AG10803 (cell line): ENCODE data around the gene FMN2.

Experiments used
- DNase-seq: peaks from one replicate; pipeline ENCODE4 v3.0.0; 2010; ENCODE audit warnings: low read depth
- H3K4me3 ChIP-seq: 2 replicates; pipeline ENCODE4 v1.5.1; 2011; ENCODE audit warnings: mild to moderate bottlenecking, low read length, control low read depth
- CTCF ChIP-seq: conservative IDR thresholded peaks from 2 replicates; pipeline ENCODE4 v1.5.1; 2011; ENCODE audit warnings: mild to moderate bottlenecking, low read length, control low read depth, inconsistent platforms

The FMN2 gene

DNA sequence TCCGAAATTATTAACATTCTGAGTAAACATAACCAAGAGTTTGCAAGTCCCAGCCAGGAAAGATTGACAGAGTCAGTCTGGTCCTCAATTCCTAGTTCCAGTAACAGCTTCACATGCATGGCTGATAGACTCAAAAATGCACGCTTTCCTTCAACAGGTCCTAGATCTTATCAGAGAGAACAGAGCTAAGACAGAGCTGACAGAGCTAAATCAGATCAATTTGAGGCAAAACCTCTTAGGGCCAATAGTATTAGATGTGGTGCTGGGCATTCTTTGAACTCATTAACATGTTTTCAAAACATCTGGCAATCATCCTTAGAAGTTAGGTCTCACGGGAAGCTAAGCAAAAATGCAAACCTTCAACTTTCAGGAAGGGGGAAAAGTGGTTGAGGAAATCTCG, 406.2 kb downstream of the FMN2 start:
- no peak overlapping the region for H3K4me3 ChIP-seq
- no peak for TF ChIP-seq CTCF
- peak; percentile 31 for DNase-seq

- no peak overlapping the region for H3K4me3 ChIP-seq
- TF ChIP-seq CTCF: no peak
- no peak for DNase-seq
Measured at GRCh38 chr1:240498335-240498734, 406.7 kb downstream of the FMN2 start.

- no peak for TF ChIP-seq CTCF
- DNase-seq: peak; percentile 56
- no peak overlapping the region for H3K4me3 ChIP-seq
Measured at GRCh38 chr1:240499012-240499411, 407.3 kb downstream of the FMN2 start.

- TF ChIP-seq CTCF: no peak
- no peak overlapping the region for H3K4me3 ChIP-seq
- no peak for DNase-seq
Measured at GRCh38 chr1:240500647-240501046, 409.0 kb downstream of the FMN2 start.

- TF ChIP-seq CTCF: no peak
- H3K4me3 ChIP-seq: no peak overlapping the region
- DNase-seq: peak; percentile 43
Measured at GRCh38 chr1:240501115-240501514, 409.4 kb downstream of the FMN2 start.

GRCh38 chr1:240503036-240503435, 411.4 kb downstream of the FMN2 start:
- no peak for DNase-seq
- no peak overlapping the region for H3K4me3 ChIP-seq
- TF ChIP-seq CTCF: no peak

DNA sequence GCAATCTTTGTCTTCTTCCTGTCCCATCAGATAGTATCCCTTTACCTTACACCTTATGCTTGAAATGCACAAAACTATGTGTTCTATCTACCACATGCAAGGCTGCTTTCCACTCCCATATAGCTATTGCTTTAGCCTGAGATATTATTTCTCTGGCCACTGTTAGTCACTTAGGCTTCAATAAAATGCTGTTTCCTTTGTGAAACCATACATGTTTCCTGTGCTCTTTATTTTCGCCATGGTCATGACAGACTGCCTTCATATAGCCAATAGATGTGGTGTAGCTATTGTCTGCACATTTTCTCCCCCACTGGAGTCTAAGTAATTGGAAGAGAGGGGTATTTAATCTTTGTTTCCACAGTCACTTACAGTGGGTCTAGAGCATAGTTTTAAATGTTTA, 411.9 kb downstream of the FMN2 start:
- no peak overlapping the region for H3K4me3 ChIP-seq
- DNase-seq: no peak
- no peak for TF ChIP-seq CTCF
